Measurements from ENCODE around the gene LGALS3BP.

GRCh38 chr17:78967782-78968362 lies 11.9 kb downstream of the LGALS3BP start:
- no peak for TF ChIP-seq POLR2A (IDR thresholded peaks at IDR 0.05)
- no peak for TF ChIP-seq CTCF (IDR thresholded peaks at IDR 0.05)
- TF ChIP-seq EP300 (IDR thresholded peaks at IDR 0.05): no peak
- no peak for TF ChIP-seq POLR2AphosphoS5 (IDR thresholded peaks at IDR 0.05)
